Endothelial cell (in vitro differentiated cells): Measurements from ENCODE around the gene IFNA6. TPM values are rescaled to one million over a fixed set of nuclear protein-coding genes. Genes with fewer than 3 reads are reported as not detected.
"Not testable (repeated sequence)": the region's sequence is repeated elsewhere in the genome, so short reads cannot be mapped to it uniquely, and the experiment has no call there.

ENCODE experiments used
- DNase-seq: peaks from one replicate; pipeline ENCODE4 v3.0.0; 2021; ENCODE audit warnings: low spot score
- H3K27ac Mint-ChIP-seq: one replicate; pipeline ENCODE4 v1.8.0; 2021; ENCODE audit warnings: mixed read lengths, inconsistent platforms; ENCODE audit not compliant: unreplicated experiment
- H3K27me3 Mint-ChIP-seq: one replicate; pipeline ENCODE4 v1.8.0; 2021; ENCODE audit warnings: mild to moderate bottlenecking, moderate library complexity, mixed read lengths, inconsistent platforms; ENCODE audit not compliant: unreplicated experiment
- H3K36me3 Mint-ChIP-seq: one replicate; pipeline ENCODE4 v1.8.0; 2021; ENCODE audit warnings: mild to moderate bottlenecking, low read depth, mixed read lengths, inconsistent platforms; ENCODE audit not compliant: unreplicated experiment
- H3K4me1 Mint-ChIP-seq: one replicate; pipeline ENCODE4 v1.8.0; 2021; ENCODE audit warnings: mild to moderate bottlenecking, mixed read lengths, inconsistent platforms; ENCODE audit not compliant: unreplicated experiment
- H3K4me3 Mint-ChIP-seq: one replicate; pipeline ENCODE4 v1.8.0; 2021; ENCODE audit warnings: mild to moderate bottlenecking, mixed read lengths, inconsistent platforms; ENCODE audit not compliant: unreplicated experiment
- H3K9me3 Mint-ChIP-seq: one replicate; pipeline ENCODE4 v1.8.0; 2021; ENCODE audit warnings: mixed read lengths, inconsistent platforms; ENCODE audit not compliant: unreplicated experiment
- CTCF ChIP-seq: fragments of 200-600 bp; sonication (generic); IDR thresholded peaks from one replicate; pipeline ENCODE4 v1.5.0; 2021; ENCODE audit warnings: antibody characterized with exemption; ENCODE audit not compliant: unreplicated experiment
- total RNA-seq: library from RNA; stranded (reverse); fragmentation: NEBNext Ultra II Directional; extraction: Animal tissue kit (Norgen Biotek cat#: 25700); gene quantifications from one replicate; pipeline ENCODE4 v1.2.1, GENCODE V29; 2021; ENCODE audit not compliant: unreplicated experiment

Gene IFNA6
- total RNA-seq, 1 donor from 2014 or later: not detected

- DNase-seq: no peak
- no peak for TF ChIP-seq CTCF
- Mint-ChIP-seq H3K4me3 (no peak within 1 kb of the TSS), H3K4me1 (no peaks in the 10 kb centered on the region), H3K9me3 (no peaks in the 10 kb centered on the region), H3K27me3 (no peaks in the 10 kb centered on the region), H3K27ac (no peak within 1 kb of the TSS), H3K36me3 (no peaks in the 10 kb centered on the region)
These were observed 34.5 kb upstream of the IFNA6 start, which contains the start of gene IFNA2 for GRCh38 chr9:21385131-21385670. TSS of gene IFNA2 (minus strand) at chr9:21385398. CDS start at chr9:21385329, 69 bp downstream.

GRCh38 chr9:21383627-21384026 is 32.9 kb upstream of the IFNA6 start:
- Mint-ChIP-seq H3K27me3 (no peaks in the 10 kb centered on the region), H3K9me3 (no peaks in the 10 kb centered on the region), H3K27ac (no peak overlapping the region), H3K4me1 (no peaks in the 10 kb centered on the region), H3K4me3 (no peak overlapping the region), H3K36me3 (no peaks in the 10 kb centered on the region)
- TF ChIP-seq CTCF: no peak
- no peak for DNase-seq

DNA sequence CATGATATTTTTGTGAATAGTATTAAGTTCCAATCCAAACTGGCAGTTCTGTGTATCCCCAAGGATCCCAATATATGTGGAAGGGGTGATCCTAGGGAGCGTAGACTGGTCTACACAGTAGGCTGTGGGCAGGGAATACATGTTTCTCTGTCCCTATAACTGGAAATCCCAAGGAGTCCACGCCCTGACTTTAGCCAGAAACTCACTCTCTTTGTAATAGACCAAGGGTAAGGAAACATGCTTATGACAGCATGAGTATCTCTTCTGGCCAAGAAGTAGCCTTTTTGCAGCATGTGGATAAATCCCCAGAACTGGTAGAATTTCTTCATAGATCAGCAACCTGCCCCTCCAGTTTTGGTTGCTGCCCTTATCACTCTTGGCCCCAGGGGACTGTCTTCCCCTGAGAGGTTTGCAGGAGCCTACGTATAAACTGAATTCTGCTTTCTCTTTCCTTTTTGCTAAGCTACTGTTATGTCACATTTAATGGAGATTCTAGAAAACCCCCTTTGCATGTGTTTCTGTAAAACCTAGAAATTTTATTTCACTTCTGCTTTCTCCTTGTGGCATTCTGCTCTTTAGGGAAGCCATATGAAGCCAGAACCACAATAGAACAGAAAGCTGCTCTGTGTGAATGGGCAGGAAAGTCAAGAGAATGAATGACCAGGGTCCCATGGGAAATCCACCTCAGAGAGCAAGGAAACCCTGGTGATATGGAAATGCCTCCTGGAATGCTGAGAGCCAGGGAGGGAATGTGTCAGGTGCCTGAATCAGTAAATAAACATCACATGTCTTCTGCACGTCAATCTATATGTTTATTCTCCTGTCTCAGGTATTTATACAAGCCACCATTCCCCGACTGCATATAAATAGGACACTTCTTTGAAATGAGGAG is 31.0 kb upstream of the IFNA6 start:
- no peaks in the 10 kb centered on the region for H3K9me3 Mint-ChIP-seq

GRCh38 chr9:21371467-21371866 is 20.8 kb upstream of the IFNA6 start:
- H3K27ac Mint-ChIP-seq, DNase-seq, H3K27me3 Mint-ChIP-seq, H3K9me3 Mint-ChIP-seq, H3K4me3 Mint-ChIP-seq, H3K4me1 Mint-ChIP-seq, H3K36me3 Mint-ChIP-seq: not testable (repeated sequence)

More for the DNA sequence above, 31.0 kb upstream of the IFNA6 start:
- Mint-ChIP-seq H3K27me3 (no peaks in the 10 kb centered on the region), H3K4me1 (no peaks in the 10 kb centered on the region), H3K27ac (no peak overlapping the region), H3K4me3 (no peak overlapping the region), H3K36me3 (no peaks in the 10 kb centered on the region)
- TF ChIP-seq CTCF: no peak
- no peak for DNase-seq

DNA sequence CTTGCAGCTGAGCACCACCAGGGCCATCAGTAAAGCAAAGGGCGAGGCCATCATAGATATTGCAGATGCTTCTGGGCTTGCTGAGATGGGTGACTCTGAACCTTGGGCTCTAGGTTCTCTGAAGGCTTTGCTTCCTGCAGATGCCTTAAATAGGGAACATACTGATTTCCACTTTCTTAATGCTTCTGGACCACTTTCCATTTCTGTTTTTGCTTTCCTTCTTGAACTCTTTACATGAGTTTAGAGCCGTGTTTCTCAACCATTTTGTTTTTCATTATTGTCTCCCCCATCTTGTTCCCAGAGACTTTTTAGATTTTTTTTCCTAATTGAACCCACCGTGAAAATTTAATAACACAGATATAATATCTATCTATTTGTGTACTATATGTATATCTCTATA is 17.3 kb upstream of the IFNA6 start, which contains the start of gene IFNA13:
IFNA13 (minus strand) TSS at position 101 of the 400 bp plus-strand sequence; CDS start at position 54, 47 bp downstream.
- TF ChIP-seq CTCF: no peak
- Mint-ChIP-seq H3K27me3 (no peaks in the 10 kb centered on the region), H3K36me3 (no peaks in the 10 kb centered on the region)

DNA sequence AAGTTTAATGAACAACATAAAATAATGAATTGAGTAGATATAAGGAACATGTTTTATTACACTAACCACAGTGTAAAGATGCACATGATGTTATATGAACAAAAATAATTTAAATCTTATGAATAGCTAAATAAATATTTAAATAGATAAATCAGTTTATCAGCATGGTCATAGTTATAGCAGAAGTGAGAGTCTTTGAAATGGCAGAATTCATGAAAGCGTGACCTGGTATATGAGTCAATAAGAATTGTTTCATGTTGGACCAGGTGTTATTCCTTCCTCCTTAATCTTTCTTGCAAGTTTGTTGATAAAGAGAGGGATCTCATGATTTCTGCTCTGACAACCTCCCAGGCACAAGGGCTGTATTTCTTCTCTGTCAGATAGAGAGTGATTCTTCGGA is 16.5 kb upstream of the IFNA6 start:
- not testable (repeated sequence) for H3K27me3 Mint-ChIP-seq, H3K9me3 Mint-ChIP-seq, H3K36me3 Mint-ChIP-seq, H3K27ac Mint-ChIP-seq, DNase-seq, H3K4me1 Mint-ChIP-seq, H3K4me3 Mint-ChIP-seq

More for the DNA sequence above, 17.3 kb upstream of the IFNA6 start, which contains the start of gene IFNA13:
- Mint-ChIP-seq H3K9me3 (no peaks in the 10 kb centered on the region), H3K4me3 (no peak within 1 kb of the TSS), H3K27ac (no peak within 1 kb of the TSS), H3K4me1 (peaks cover 3% of the 10 kb centered on the region)
- no peak for DNase-seq
